SKM-1 treated with dmso at 0.1 percent for 144 hours (cell line): Measurements from ENCODE around the gene FAM43A.

Experiments used
- DNase-seq: peaks from one replicate; lab custom pipeline; 2025; ENCODE audit not compliant: unreplicated experiment; lab: John Stamatoyannopoulos, UW

The FAM43A gene

DNA sequence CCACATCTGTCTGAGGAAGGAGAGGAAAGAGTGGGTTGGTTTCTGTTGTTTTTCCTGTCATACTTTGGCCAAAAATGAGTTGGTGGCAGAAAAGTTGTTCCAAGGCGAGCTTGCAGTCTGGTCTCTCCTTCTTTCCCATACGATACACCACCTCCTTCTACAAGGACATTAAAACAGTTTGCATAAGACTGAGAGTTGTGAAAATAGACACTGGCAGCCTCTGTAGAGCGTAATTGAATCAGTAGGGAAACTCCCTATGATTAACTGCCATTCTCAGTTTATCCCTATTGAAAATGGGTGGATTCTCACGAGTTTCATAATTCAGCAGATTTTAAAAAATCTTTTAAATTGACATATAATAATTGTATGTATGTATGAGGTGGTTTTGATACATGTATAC lies 10.0 kb upstream of the FAM43A start:
- no peak for DNase-seq

GRCh38 chr3:194676471-194676870 lies 9.2 kb upstream of the FAM43A start:
- no peak for DNase-seq

DNA sequence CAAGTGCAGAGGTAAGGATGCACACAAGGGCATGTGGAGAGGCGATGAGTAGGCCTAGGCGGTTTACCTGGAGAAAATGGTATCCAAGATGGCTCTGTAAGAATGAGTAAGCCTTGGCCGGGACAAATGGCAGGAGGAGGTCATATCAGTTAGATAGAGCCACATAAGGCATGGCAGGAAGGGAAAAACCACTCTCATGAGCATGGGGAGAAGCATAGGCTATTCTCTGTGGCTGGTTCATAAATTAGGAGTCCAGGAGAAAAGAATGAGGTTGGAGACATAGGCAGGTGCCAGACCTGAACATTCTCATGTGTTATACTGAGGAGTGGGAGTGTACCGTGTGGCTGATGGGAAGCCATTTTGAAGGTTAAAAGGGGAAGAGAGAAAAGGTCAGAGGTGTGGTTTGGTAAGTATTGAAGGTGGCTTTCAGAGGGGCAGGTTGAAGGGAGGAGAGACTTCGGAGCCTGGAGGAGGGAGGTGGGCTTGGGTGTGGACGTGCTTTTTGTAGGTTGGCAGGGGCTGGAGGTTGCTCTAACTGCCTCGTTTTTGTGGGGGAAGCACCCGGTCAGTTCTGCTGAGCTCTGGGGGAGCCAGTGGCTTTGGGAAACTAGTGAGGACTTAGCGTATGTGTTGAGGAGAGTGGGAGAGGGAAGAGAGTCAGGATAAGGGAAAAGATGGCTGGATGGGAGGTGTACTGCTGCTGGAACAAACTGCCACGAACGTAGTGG lies 4.6 kb upstream of the FAM43A start:
- DNase-seq, result no peak

DNA sequence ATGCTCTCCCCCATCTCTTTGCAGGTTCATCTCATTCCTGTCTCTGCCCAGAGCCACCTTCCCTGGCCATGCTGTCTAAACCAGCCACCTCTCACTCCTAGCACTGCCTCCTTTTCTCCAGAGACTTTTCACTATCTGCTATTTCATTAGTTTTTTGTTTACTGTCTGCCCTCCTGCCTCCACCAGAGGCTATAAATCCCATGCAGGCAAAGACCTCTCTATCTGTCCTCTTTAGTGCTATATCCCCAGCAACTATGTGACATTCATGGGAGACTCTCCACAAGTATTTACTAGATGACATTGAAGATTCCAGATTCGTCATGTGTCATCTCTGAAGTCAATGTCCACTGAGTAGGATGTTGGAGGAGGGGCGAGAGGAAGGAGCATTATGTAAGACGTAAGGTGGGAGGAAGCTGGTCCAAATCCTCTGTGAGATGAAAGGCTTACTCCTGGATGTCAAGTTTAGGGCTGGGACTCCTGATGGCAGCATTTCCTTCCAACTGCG lies 3.4 kb upstream of the FAM43A start:
- no peak for DNase-seq

GRCh38 chr3:194682694-194683310 lies 2.9 kb upstream of the FAM43A start:
- peak; percentile 81 for DNase-seq

DNA sequence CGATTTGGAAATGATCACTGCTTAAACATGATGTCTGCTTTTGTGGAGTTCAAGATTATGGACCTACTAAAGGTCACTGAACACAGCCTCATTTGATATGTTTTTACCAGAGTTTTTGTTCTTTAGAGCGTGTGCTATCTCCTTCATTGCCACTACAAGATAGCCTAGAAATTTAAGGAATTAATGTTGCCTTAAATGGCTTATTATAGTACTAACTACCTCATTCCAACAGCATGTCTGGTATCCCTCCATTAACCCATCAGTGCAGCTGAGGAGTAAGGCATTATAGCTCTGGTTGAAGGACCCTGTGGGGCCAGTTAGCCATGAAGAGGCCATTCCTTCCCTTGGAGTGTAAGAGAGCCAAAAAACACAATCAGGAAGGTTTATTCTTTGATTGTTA lies 2.3 kb upstream of the FAM43A start:
- DNase-seq, result no peak

DNA sequence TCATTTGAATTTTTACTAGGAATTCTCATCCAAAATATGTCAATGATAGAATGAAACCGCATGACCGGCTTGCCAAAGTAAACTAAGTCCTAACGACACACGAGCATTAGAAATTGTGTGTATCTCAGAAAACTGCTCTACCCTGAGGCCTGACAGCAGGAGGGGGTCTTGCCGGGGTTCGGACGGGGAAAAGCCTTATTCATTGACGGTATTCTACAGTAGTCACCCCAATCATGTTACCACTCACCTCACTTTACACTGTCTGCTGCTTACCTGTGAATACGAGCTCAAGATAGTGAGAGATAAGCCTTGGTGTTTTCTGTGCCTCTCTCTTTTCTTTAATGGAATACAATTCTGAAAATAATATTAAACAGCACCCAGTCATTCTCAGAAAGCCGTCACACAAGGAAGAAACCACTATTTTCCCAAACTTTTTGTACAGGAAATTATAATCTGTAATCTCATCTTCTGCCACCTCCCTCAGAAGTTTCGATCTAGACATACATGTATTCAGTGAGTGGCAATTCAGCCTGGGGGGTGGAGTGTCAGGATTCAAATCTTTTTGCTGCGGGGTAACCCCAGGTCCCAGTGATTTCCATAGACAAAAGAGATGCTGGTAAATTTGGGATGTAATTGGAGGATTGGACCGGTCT lies 492 bp upstream of the FAM43A start:
- DNase-seq, result no peak

GRCh38 chr3:194686414-194686815 lies 732 bp downstream of the FAM43A start:
- DNase-seq, result no peak

GRCh38 chr3:194686816-194687637 lies 1.3 kb downstream of the FAM43A start:
- DNase-seq, result no peak

- no peak for DNase-seq
Observed at GRCh38 chr3:194687638-194688199, 2.0 kb downstream of the FAM43A start.

DNA sequence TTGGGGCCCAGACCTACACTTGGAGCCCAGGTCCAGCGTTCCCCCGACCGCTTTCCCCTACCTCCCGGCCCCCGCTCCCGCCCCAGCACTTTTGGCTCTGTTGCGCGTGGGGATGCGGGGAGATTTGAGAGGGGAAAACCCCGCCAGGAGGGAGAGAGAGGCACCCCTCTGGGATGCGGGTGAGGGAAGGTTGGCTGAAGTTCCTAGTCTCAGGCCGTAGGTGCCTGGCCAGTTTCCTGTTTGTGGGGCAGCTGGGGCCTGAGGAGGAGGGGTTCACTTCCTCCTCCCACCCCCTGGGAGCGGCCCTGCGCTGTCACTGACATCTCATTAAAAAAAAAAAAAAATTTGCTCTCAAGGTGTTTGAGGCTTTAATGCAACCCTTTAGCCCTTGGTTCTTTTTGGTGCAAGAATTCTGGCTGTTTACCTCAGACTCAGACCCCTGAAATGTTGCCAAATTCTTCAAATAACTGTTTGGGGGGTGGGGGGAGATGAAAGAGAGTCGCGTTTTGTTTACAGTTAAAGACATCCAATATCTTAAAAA lies 2.6 kb downstream of the FAM43A start:
- DNase-seq, result peak; percentile 50

DNA sequence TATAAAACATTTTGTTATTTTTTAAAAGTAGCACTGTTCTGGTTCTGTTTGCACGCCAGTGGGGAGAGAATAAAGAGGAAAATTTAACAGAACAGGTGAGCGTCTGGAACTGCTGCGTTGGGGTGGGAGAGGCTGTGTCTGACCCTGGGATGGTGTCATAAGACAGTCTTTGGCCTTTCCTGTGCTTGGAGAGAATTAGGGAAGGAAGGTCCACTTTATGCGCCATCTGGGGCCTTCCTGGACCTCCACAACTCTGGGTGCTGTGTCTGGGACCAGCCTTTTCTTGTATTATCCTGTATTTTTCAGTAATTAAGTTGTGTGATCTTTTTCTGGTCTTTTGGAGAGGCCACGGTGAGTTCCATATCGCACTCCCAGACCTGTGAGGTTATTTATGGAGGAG lies 3.3 kb downstream of the FAM43A start:
- DNase-seq, result no peak

DNA sequence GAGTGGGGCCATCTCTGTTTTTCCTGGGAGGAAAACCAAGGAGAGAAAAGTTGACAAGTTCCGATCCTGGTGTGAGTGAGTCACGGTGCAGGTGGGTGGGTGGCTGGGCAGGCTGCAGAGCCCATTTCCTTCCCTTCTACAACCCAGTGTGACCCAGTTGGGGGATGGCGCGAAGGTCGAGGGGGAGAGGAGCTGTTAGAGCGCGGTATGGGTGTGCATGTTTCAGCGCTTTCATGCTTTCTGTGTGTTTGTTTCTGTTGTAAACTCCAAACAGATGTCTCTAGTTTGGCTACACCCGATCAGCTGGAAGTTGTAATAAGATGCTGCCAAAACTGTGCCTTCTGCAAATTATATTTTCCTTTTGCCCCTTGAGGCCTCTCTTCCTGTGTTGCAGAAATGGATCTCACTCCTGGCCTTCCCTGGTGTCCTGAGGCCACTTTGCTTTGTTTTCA lies 3.8 kb downstream of the FAM43A start:
- no peak for DNase-seq

GRCh38 chr3:194690501-194691372 lies 5.1 kb downstream of the FAM43A start:
- no peak for DNase-seq

DNA sequence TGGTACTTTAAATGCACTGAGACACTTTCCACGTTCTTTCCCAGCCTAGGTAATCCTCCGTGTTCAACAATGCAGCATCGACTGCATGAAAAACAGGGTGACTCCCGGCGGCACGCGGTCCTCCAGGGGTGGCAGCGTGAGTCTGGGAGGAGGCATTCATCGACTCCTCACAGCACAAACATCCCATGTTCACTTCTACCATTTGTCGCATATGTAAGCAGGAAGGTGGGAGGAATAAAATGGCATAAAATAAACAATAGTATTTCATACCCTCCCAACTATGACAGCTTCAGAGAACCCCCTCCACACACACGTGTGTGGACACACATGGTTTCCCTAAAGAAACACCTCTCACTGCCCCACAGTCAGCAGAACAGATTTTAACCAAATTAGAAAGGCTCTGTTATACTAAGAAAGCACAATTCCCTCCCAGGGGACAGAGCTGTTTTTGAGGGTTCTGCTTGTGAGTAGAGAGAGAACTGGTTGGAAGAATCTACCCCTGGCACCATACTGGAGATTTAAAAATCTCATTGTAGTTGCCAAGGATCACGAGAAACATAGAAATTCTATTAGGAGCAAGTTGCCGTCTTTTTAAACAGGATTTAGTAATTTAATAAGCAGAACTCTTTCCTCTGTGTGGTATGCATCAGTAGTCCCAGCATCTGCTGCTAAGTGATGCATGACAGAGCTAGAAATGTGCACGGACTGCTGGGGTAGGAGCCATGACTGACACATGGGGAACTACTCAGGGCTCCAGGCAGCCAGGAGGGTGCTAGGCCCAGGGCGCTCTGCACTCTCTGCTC lies 6.0 kb downstream of the FAM43A start:
- no peak for DNase-seq

DNA sequence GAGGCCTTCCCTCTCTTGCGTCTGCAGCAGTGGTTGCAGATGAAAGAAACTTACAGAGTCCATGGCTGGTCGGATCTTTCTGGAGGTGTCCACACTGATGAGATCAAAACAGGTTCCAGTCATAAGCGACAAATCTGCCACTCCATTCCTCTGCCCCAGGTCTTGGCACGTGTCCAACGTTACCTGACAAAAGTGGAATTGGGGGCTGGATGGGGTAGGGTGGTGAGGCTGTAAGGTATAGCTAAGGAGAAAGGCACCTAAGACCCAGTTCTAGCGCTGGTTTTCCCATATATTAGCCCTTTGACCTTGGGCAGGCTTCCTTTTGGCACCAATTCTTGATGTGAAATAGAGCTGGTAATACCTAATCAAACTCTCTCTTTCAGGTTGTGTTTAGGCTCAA lies 11.0 kb downstream of the FAM43A start:
- DNase-seq, result no peak

GRCh38 chr3:194702545-194702944 lies 16.9 kb downstream of the FAM43A start:
- no peak for DNase-seq

- DNase-seq, result no peak
Observed at GRCh38 chr3:194705227-194705626, 19.5 kb downstream of the FAM43A start.

DNA sequence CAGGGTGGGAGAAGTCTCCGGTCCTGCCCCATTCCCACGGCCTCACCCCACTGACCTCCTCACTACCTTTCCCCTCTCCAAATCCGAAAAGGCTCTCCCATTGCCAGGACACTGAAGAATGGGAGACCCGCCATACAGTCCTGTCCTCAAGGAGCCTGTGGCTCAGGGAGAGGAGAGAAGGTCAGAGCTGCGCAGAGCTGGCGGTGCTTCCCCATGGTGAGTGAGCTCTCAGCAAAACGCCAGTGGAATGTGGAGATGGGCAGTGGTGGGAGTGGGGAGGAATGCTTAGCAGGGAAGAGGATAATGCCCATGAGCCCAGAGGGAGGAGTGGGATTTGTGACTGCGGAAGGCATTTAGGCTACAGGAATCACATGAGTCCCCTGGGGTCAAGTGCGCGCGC lies 20.1 kb downstream of the FAM43A start:
- DNase-seq, result no peak
